ENCODE measurements around the gene SPRYD7. TPM values are rescaled to one million over a fixed set of nuclear protein-coding genes. Genes with fewer than 3 reads are reported as not detected.

SPRYD7 gene
- total and polyA plus RNA-seq, 2 donors (not counting 1 experiment from before 2014, with no cell fraction given): 5.9 to 6.6 TPM

- Histone ChIP-seq H2AFZ (ENCODE audit: low read length) (no peak overlapping the region), H3K9me3 (ENCODE audit: control insufficient read depth, insufficient read depth, low read depth, low read length) (no peaks in the 10 kb centered on the region), H3K4me2 (ENCODE audit: extremely low read depth, insufficient read depth, low read length) (no peak overlapping the region), H3K27me3 (ENCODE audit: control insufficient read depth, insufficient read depth, low read length) (no peaks in the 10 kb centered on the region), H4K20me1 (ENCODE audit: control insufficient read depth, extremely low read depth, insufficient read depth, low read length) (no peaks in the 10 kb centered on the region), H3K79me2 (ENCODE audit: control insufficient read depth, insufficient read depth, low read length) (no peaks in the 10 kb centered on the region), H3K36me3 (ENCODE audit: control insufficient read depth, insufficient read depth, low read length) (no peaks in the 10 kb centered on the region), H3K27ac (ENCODE audit: insufficient read depth, low read length) (no peak overlapping the region), H3K9ac (ENCODE audit: insufficient read depth, low read length) (no peak overlapping the region), H3K4me3 (replicated peaks in 1 of 4; ENCODE audit: control extremely low read depth in 1 of 4, insufficient read depth in 1 of 4, low read depth in 3 of 4, low read length in 4 of 4) (no peak overlapping the region), H3K4me1 (ENCODE audit: control insufficient read depth, extremely low read depth, insufficient read depth, low read length) (no peaks in the 10 kb centered on the region)
- DNase-seq (ENCODE audit: low read depth in 2 of 2): no peak
- TF ChIP-seq CTCF (conservative IDR thresholded peaks at IDR 0.05 in 1 of 2, IDR thresholded peaks at IDR 0.05 in 1 of 2; ENCODE audit: low read depth in 1 of 2, low read length in 2 of 2) (no peak), EZH2 (IDR thresholded peaks at IDR 0.05; ENCODE audit: low read length, missing control alignments) (no peak)
Measured at GRCh38 chr13:49865218-49865617, 70.9 kb downstream of the SPRYD7 start.

- no peak overlapping the region for H3K4me3 ChIP-seq (replicated peaks in 1 of 4; ENCODE audit: control extremely low read depth in 1 of 4, insufficient read depth in 1 of 4, low read depth in 3 of 4, low read length in 4 of 4)
- H3K79me2 ChIP-seq (ENCODE audit: control insufficient read depth, insufficient read depth, low read length): no peaks in the 10 kb centered on the region
- H3K4me1 ChIP-seq (ENCODE audit: control insufficient read depth, extremely low read depth, insufficient read depth, low read length): no peaks in the 10 kb centered on the region
- TF ChIP-seq EZH2 (IDR thresholded peaks at IDR 0.05; ENCODE audit: low read length, missing control alignments): no peak
- no peak for TF ChIP-seq CTCF (conservative IDR thresholded peaks at IDR 0.05 in 1 of 2, IDR thresholded peaks at IDR 0.05 in 1 of 2; ENCODE audit: low read depth in 1 of 2, low read length in 2 of 2)
- H3K36me3 ChIP-seq (ENCODE audit: control insufficient read depth, insufficient read depth, low read length): no peaks in the 10 kb centered on the region
- no peak overlapping the region for H3K27ac ChIP-seq (ENCODE audit: insufficient read depth, low read length)
- no peaks in the 10 kb centered on the region for H3K9me3 ChIP-seq (ENCODE audit: control insufficient read depth, insufficient read depth, low read depth, low read length)
- no peak overlapping the region for H2AFZ ChIP-seq (ENCODE audit: low read length)
- no peak overlapping the region for H3K9ac ChIP-seq (ENCODE audit: insufficient read depth, low read length)
- H3K27me3 ChIP-seq (ENCODE audit: control insufficient read depth, insufficient read depth, low read length): no peaks in the 10 kb centered on the region
- H4K20me1 ChIP-seq (ENCODE audit: control insufficient read depth, extremely low read depth, insufficient read depth, low read length): no peaks in the 10 kb centered on the region
- H3K4me2 ChIP-seq (ENCODE audit: extremely low read depth, insufficient read depth, low read length): no peak overlapping the region
- no peak for DNase-seq (ENCODE audit: low read depth in 2 of 2)
Measured at GRCh38 chr13:49864509-49864908, 71.6 kb downstream of the SPRYD7 start.

Other genes starting within 250 kb of the SPRYD7 start
- 90.3 and 93.7 TPM in 2 replicates for gene EBPL, start 244.9 kb downstream of the SPRYD7 start, total RNA-seq
- gene EBPL, start 244.9 kb downstream of the SPRYD7 start, polyA plus RNA-seq: 69.4 and 78.2 TPM in 2 replicates
- gene KPNA3, start 143.7 kb downstream of the SPRYD7 start, total RNA-seq: 27.5 and 37.0 TPM in 2 replicates
- gene KPNA3, start 143.7 kb downstream of the SPRYD7 start, polyA plus RNA-seq: 68.3 and 73.8 TPM in 2 replicates
- 24.4 and 25.4 TPM in 2 replicates for gene TRIM13, start 60.7 kb upstream of the SPRYD7 start, total RNA-seq
- gene TRIM13, start 60.7 kb upstream of the SPRYD7 start, polyA plus RNA-seq: 16.0 and 21.1 TPM in 2 replicates
- gene KCNRG, start 79.1 kb upstream of the SPRYD7 start, total RNA-seq: 7.4 and 7.7 TPM in 2 replicates
- gene KCNRG, start 79.1 kb upstream of the SPRYD7 start, polyA plus RNA-seq: 1.3 and 2.0 TPM in 2 replicates

All from fibroblast of lung (primary cell).